T1000 (cell line): ENCODE data around the gene OBSCN.
A peak's percentile ranks its signal among the peaks of the same experiment; 100 is the strongest.

Experiments
- DNase-seq: peaks from one replicate; lab custom pipeline; 2025; ENCODE audit warnings: mixed read lengths; lab: John Stamatoyannopoulos, UW

Gene OBSCN

DNA sequence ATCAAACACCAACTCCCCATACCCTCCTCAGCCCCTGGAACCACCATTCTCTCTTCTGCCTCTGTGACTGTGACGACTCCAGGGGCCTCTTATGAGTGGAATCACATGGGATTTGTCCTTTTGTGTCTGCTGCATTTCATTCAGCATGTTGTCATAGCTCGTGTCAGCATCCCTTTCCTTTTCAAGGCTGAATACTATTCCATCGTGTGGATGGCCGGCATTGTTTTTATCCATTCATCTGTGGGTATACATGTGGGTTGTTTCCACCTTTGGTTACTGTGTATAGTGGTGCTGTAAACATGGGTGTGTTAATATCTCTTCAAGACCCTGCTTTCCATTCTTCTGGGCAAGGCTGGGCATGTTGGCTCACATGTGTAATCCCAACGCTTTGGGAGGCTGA, 17.1 kb upstream of the OBSCN start:
- DNase-seq: no peak

DNA sequence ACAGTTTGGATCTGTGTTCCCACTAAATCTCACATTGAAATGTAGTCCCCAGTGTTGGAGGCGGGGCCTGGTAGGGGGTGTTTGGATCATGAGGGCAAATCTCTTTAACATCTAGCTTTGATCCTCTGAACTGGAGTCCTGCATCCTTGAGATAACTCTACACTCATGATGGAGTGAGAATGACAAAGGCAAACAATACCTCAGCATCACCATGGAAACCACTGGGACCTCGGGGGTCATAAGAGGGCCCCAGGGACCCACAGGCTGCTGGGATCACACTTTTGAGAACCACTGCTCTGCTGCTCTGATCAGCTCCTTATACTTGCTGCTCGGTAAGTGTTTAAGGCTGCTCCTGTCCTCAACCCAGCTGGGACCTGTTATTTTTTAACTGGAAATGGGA, 13.4 kb upstream of the OBSCN start:
- DNase-seq: no peak

DNA sequence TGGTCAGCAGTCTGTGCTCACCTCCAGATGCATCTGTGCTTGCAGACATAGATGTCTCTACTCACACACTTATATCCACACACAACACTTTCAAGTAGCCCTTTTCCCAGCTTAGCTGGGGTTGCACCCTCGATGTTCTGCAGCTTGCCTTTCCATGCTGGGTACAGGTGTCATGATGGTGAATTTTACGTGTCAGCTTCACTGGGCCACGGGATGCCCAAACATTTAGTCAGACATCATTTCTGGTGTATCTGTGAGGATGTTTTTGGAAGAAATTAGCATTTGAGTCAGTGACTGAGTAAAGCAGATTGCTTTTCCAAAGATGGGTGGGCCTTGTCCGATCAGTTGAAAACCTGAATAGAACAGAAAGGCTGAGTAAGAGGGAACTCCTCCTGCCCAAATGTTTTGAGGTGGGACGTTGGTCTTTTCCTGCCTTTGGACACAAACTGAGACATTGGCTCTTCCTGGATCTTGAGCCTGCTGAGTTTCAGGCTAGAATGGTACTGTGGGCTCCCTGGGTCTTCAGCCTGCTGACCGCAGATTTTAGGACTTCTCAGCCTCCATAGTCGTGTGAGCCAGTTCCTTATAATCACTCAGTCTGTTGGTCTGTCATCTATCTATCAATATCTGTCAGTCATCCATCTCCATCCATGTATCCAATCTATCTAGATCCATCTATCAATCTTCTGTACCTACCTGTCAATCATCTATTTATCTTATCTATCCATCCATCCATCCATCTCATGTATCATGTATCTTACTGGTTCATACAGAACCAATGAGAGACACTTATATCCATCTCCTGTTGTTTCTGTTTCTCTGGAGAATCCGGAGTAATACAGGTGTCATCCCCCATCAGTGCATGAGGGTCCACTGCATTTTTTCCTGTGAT, 12.7 kb upstream of the OBSCN start:
- no peak for DNase-seq

DNA sequence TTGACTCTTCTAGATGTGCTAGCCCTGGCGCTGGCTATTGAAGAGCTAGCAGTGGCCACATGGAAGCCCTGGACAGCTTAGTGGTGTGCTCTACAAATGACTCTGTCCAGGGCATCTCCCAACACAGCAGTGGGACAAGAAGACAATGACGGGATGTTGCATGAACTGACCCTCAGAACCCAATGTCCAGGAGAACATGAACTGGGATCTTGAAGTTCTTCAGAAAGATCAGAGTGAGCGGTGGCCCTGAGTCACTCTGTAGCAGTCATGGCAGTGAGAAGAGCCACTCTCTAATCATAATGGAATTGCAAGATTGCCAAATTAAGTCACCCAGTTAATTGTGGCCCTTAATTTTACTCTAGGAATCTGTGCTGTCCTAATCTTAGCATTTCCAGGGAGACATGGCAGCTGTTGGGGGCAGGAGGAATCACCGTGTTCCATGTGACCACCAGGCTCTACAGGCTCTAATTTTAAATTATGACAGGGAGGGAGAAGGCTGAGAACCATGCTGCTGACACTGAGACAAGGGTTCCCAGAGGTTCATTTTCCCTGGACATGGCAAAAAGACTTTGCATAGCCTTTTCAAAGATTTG, 10.2 kb upstream of the OBSCN start:
- no peak for DNase-seq

DNA sequence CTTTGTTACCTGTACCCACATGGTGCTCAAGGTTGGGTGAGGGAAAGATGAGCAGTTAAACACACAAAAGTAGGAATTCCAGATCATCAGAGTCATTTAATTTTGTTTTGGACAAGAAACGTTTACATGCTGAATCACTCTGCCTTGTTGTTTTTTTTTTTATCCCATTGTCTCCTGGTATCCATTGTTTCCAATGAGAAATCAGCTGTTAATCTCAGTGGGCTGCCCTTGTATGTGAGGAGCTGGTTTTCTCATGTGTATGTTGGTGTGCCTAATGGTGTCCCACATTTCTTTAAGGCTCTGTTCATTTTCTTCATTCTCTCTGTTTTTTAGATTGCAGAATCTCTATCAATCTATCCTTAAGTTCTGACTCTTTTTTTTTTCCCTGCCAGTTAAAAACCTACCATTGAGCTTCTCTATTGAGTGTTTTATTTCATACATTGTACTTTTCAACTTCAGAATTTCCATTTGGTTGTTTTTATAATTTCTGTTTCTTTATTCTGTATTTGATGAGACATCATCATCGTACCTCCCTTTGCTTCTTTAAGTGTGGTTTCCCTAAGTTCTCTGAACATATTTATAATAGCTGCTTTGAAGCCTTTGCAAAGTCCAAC, 8.8 kb upstream of the OBSCN start:
- DNase-seq: no peak

DNA sequence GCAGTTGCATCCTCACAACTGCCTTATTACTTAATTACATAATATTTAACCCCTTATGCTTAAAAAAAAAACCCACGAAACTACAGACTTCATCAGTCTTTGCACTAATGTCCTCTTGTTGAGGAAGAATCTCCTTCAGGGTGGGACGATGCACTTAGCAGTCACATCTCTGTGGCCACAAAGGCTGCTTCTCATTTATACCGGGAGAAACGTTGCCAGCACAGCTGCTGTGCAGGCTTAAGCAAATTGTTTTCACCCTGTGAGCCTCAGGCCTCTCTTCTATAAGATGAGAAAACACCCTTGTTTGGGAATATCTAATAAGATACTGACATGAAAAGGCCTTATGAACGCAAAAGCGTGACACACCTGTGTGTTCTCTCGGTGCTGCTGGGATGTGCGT, 2.9 kb upstream of the OBSCN start:
- no peak for DNase-seq

DNA sequence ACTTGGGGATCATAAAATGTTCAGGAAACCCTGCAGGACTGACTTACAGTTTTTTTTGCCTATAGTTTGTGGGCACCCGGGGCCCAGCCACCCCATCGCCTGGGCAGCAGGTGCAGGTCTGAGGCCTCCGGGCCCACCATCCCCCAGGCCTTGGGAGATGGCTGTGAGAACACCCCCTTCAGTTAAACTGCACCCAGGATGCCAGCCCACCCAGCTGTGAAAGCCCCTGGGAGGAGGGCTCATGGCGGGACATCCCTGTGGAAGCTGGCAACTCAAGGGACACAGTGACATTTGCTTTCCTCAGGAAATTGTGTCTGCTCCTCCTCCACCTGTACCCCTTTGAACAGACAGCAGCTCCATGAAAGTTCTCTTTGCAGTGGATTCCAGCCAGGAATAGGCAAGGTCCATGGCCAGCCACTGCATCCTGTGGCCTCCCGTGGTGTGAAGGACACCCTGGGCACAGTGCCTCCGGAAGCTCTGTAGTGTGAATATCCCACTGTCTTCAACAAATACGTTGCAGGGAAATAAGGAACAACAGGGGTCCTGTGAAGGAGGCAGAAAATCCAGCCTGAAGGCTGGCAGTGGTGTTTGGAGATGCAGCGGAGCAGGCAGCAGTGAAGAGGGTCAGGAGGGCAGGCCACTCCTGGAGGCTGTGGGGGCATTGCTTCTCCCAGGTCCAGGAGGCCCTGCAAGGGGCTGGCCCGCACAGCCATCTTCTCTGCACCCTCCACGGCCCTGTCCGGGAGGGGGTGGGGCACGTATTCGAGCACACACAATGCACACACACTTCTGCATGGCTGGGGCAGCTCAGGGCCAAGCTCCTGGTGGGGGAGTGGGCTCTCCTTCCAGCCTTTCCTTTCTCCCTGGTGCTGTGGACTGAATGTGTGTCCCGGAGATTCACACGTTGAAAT, 2.1 kb upstream of the OBSCN start:
- no peak for DNase-seq

DNA sequence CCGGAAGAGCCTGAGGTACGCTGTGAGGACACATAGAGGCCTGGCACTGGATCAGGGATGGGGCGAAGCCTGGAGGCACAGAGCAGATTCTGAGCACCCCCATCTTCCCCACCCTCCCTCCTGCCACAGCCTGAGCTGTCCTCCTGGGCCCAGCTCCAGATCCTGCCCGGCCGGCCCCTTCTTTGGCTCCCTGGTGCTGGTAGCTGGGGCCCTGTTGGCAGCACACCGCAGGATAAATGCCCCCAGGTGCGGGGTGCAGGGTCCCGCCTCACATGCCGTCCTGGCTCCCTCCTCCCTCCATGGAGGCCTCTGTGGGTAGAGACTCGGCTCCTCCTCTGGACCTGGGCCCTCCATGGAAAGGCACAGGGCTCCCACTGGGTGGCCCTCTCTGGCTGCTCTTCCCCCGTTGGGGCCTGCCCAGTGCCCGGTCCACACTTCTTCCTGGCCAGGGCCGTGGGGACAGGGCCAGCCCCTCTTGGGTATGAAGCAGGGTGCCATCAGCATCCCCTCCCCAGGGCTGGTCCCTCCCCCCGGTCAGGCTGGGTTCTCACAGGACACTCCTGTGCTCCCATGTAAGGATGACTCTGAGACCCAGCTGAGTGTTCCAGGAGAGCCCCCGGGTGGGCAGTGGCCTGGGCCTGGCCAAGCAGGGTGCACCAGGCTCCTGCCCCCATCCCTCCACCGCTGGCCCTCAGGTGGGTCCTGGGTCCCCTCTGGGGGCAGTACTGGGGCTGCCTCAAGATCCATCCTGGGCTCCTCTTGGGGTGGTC, 1.1 kb upstream of the OBSCN start:
- DNase-seq: no peak

DNA sequence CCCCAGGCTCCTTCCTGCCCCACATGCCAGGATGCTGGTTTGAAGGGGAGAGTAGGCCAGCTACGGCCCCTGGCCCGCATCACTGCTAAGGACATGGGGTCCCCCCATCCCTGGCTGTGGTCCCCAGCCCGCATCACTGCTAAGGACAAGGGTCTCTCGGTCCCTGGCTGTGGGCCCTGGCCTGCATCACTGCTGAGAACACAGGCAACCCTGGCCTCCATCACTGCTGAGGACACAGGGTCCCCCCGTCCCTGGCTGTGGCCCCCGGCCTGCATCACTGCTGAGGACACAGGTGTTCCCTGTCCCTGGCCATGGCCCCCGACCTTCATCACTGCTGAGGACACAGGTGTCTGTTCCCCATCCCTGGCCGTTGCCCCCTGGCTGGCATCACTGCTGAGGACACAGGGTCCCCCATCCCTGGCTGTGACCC, 448 bp upstream of the OBSCN start:
- no peak for DNase-seq

DNA sequence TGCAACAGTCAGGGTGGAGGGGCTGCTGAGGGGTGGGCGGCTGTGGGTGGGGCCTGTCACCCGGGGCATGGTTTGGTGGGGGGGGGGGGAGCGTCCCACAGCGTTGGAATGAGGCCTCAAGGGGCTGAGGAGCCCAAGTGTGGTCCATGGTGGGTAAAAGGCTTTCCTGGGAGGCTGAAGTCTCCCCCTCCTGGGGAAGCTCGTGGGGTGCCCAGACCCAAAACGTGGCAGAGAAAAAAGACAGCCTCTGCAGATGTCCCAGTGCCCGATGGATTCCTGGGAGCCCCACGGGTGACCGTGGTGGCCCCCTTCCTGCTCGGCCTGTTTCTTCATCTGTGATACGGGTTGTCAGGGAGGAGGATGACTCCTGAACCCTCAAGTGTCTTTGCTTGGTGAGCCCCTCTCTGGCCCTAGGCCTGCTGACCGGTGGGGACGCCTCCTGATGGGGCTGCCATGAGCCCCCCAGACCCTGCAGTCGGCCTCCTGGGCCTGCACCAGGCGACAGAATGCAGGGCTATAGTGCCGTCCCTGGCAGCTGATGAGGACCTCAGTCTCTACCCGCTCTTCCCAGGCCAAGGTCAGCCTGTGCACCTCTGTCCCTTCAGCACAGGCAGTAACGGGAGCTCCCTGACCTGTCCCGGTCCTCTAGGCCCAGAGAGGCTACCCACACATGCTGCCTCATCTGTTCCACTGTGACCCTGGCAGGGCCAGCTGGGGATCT, 1.1 kb downstream of the OBSCN start:
- DNase-seq: no peak

DNA sequence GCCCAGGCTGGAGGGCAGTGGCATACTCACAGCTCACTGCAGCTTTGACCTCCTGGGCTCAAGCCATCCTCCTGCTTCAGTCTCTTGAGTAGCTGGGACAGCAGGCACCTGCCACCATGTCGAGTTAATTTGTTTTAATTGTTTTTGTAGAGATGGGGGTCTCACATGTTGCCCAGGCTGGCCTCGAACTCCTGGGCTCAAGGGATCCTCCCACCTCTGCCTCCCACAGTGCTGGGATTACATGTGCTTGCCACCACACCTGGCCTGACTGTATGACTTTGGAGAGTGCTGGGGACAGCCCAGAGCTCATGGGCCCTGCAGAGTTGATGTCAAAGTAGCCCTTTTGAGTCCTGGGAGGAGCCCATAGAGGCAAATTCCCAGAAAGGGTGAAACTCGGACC, 1.8 kb downstream of the OBSCN start:
- DNase-seq: no peak

DNA sequence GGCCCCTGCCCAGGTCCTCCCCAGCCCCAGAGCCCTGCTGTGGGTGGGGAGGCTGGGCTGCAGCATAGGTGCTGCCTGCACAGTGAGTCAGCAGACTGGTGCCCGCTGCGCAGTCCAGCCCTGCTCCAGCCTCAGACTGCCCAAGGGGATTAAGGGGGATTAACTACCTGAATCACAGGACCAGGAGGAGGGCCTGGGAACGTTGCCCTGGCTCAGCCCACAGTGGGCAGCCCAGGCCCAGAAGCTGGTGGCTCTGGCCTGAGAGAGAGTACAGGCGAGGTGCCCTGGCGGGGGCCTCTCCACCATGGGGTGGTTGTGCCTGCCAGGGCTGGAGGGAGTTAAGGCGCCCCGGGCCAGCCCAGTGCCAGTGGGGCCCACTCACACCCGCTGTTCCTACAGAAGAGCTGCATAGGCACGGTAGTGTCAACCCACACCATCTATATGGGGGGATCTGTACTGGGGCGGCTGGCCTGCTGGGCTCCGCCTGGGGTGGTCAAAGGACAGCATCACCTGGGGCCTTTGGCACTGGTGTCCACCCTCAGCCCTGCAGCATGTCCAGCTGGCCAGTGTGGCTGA, 2.3 kb downstream of the OBSCN start:
- peak; percentile 63 for DNase-seq

DNA sequence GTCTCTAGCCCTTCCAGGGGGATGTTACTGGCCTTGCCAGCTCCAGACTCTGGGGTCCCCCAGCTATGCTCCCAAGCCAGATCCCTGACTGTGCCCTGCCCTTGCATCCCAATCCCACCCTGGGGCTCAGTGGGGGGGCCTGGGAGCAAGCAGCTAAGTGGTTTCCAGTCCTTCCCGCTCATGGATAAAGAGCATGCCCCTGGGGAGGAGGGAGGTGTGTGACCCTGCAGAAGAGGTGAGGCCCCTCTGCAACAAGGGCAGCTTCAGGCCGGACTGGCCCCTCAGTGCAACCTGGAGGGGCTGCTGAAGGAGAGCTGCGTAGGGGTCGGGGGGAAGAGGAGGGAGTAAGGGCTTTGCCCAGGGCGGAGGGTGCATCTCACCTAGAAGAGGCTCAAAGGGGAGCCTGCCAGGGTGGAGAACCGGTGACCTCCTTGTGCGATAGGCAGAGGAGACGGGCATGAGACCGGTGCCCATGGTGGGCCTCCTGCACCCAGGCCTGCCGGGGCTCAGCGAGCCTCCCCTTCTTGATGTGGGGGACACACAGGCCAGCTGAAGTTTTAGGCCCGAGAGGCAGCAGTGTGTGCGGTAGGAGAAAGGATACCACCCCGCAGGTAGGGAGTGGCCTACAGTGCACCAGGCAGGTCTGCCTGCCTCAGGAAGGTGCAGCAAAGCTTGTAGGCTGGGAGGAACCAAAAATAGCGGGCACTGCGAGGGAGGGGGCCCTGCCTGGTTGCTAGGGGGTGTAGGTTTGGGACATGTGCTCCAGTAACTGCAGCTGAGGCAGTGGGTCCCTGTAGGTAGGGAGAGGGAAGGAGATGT, 3.1 kb downstream of the OBSCN start:
- no peak for DNase-seq

DNA sequence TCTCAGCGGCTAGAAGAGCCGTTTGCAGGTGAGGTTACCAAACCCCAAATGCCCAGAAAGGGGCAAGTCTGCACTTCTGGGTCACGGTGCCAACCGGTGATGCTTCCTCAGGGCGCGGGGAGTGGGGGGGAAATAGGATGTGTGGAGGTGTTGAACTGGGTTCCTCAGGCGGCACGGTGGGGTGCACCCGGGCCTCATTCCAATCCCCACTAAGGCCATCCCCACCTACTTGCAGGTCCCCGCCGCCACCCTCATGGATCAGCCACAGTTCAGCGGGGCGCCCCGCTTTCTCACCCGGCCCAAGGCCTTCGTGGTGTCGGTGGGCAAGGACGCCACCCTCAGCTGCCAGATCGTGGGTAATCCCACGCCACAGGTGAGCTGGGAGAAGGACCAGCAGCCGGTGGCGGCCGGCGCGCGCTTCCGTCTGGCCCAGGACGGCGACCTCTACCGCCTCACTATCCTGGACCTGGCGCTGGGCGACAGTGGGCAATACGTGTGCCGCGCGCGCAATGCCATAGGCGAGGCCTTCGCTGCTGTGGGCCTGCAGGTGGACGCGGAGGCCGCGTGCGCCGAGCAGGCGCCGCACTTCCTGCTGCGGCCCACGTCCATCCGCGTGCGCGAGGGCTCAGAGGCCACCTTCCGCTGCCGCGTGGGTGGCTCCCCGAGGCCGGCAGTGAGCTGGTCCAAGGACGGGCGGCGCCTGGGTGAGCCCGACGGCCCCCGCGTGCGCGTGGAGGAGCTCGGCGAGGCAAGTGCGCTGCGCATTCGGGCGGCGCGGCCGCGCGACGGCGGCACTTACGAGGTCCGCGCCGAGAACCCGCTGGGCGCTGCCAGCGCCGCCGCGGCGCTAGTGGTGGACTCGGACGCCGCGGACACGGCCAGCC, 3.9 kb downstream of the OBSCN start:
- no peak for DNase-seq

DNA sequence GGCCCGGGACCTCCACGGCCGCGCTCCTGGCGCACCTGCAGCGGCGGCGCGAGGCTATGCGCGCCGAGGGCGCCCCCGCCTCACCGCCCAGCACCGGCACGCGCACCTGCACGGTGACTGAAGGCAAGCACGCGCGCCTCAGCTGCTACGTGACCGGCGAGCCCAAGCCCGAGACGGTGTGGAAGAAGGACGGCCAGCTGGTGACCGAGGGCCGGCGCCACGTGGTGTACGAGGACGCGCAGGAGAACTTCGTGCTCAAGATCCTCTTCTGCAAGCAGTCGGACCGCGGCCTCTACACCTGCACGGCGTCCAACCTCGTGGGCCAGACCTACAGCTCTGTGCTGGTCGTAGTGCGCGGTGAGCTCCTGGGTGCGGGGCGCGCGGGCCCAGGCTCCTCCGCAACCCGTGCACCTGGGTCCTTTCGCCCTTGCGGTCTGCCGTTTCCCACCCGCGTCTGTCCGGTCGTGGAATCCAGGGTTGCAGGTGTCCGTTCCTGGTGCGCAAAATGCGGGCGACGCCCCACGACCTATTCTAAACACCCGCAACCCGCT, 4.6 kb downstream of the OBSCN start:
- no peak for DNase-seq

DNA sequence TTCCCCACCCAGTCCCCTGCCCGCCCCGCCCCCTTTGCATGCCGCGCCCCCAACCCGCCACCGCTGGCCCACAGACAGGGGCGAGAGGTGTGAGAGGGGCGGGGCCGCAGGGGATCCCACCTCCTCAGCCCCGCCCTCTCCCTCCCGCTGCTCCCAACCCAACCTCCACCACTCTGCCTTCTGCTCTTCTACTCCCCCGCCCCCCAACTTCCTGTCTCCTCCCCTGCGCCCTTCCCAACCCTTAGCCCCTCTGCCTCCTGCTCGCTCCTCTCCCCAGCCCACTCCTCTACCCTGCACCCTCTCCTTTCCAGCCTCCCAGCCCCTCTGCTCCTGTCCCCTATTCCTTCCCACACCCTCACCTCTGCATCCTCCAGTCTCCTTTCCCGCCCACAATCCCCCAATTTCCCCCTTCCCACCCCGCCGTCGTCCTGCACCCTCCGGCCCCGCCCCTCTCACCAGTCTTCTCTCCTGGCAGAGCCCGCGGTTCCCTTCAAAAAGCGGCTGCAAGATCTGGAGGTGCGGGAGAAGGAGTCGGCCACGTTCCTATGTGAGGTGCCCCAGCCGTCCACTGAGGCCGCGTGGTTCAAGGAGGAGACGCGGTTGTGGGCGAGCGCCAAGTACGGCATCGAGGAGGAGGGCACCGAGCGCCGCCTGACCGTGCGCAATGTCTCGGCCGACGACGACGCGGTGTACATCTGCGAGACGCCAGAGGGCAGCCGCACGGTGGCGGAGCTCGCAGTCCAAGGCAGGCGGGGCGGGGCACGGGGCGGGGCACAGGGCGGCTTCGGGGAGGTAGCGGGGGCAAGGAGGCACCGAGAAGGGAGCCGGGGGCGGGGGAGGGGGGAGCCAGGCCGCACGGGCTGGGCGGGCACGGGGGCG, 5.4 kb downstream of the OBSCN start:
- peak; percentile 78 for DNase-seq
